ENCODE data around the gene PLET1.

Gene PLET1

DNA sequence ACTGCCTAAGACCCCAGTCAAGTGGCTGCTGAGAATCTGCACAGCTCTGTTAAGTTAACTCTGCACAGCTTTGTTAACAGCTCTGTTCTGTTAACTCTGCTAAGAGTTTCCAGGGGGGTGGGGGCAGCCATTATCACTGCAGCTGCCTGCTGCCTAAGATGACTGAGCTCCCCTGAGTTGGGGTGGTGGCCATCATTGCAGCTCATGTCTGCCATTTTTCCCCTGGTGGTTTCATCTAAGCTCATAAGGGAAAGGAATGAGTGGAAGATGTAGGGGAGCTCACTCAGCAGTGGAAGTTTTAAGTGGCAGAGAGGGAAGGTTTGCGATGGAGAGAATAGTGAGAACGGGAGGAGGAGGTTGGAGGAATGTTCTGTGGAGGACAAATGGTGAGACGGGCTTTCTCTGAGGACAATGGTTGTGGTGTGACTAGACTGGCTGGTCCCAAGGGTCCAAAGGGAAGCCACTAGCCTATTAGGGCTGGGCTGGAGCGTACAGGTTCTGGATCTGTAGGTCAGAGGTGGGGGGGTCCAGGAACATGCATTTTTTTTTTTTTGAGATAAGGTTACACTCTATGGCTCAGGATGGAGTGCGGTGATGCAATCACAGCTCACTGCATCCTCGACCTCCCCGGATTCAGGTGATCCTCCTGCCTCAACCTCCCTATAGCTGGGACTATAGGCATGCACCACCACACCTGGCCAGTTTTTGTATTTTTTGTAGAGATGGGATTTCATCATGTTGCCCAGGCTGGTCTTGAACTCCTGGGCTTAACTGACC lies 13.5 kb upstream of the PLET1 start:
- TF ChIP-seq, protein P1, sequence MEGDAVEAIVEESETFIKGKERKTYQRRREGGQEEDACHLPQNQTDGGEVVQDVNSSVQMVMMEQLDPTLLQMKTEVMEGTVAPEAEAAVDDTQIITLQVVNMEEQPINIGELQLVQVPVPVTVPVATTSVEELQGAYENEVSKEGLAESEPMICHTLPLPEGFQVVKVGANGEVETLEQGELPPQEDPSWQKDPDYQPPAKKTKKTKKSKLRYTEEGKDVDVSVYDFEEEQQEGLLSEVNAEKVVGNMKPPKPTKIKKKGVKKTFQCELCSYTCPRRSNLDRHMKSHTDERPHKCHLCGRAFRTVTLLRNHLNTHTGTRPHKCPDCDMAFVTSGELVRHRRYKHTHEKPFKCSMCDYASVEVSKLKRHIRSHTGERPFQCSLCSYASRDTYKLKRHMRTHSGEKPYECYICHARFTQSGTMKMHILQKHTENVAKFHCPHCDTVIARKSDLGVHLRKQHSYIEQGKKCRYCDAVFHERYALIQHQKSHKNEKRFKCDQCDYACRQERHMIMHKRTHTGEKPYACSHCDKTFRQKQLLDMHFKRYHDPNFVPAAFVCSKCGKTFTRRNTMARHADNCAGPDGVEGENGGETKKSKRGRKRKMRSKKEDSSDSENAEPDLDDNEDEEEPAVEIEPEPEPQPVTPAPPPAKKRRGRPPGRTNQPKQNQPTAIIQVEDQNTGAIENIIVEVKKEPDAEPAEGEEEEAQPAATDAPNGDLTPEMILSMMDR (IDR thresholded peaks at IDR 0.05; ENCODE audit: insufficient read depth, missing control alignments) = no peak
- DNase-seq (ENCODE audit: insufficient read length, low spot score) = no peak
- no peak for FAIRE-seq

DNA sequence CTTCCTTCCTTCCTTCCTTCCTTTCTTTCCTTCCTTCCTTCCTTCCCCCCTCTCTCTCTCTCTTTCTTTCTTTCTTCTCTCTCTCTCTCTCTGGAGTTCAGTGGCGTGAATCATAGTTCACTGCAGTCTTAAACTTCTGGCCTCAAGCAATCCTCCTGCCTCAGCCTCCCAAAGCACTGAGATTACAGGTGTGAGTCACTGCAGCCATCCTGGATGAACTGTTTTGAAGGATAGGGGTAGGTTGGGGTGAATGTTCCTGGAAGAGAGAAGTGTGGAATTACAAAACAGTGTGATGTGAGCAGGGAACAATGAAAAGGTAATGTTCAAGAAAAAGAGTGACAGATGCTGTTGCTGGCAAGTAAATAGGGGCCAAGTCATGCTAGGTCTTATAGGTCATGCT lies 12.4 kb upstream of the PLET1 start:
- DNase-seq (ENCODE audit: insufficient read length, low spot score) = no peak
- TF ChIP-seq, protein P1 (IDR thresholded peaks at IDR 0.05; ENCODE audit: insufficient read depth, missing control alignments) = no peak
- FAIRE-seq = no peak

DNA sequence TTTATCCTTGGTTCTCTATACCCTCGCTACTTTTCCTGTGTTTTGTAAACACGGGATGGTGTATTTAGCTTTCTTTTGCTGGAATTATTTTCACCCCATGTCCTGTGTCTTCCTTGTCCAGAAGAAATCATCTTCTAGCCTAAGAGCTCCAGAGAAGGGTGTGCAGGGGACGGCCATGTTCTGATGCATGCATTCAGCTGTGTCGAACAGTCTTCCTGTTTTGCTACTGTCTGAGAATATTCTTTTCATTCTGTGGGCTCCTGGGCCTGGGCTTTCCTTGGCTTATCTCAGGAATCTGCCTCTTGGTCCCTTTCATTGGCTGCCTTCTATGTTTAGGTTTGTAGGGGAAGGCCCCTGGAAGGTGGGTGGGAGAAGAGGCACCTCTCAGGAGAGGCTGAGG lies 10.6 kb upstream of the PLET1 start:
- TF ChIP-seq, protein P1 (IDR thresholded peaks at IDR 0.05; ENCODE audit: insufficient read depth, missing control alignments) = no peak
- DNase-seq (ENCODE audit: insufficient read length, low spot score) (no peak), FAIRE-seq (no peak)

GRCh38 chr11:112270551-112271180 lies 10.0 kb upstream of the PLET1 start:
- FAIRE-seq = no peak

GRCh38 chr11:112269139-112269538 lies 8.5 kb upstream of the PLET1 start:
- FAIRE-seq = no peak
- DNase-seq (ENCODE audit: insufficient read length, low spot score) = no peak
- TF ChIP-seq, protein P1 (IDR thresholded peaks at IDR 0.05; ENCODE audit: insufficient read depth, missing control alignments) = no peak

More at GRCh38 chr11:112270551-112271180, 10.0 kb upstream of the PLET1 start:
- TF ChIP-seq, protein P1 (IDR thresholded peaks at IDR 0.05; ENCODE audit: insufficient read depth, missing control alignments) = no peak
- DNase-seq (ENCODE audit: insufficient read length, low spot score) = no peak

- TF ChIP-seq, protein P1 (IDR thresholded peaks at IDR 0.05; ENCODE audit: insufficient read depth, missing control alignments) = no peak
- FAIRE-seq = no peak
Observed at GRCh38 chr11:112268406-112268805, 7.7 kb upstream of the PLET1 start.

GRCh38 chr11:112267188-112267591 lies 6.5 kb upstream of the PLET1 start:
- FAIRE-seq = no peak
- TF ChIP-seq, protein P1 (IDR thresholded peaks at IDR 0.05; ENCODE audit: insufficient read depth, missing control alignments) = no peak
- no peak for DNase-seq (ENCODE audit: insufficient read length, low spot score)

More at GRCh38 chr11:112268406-112268805, 7.7 kb upstream of the PLET1 start:
- DNase-seq (ENCODE audit: insufficient read length, low spot score) = no peak
